ENCODE measurements around the gene COBL.

Gene COBL

GRCh38 chr7:51046103-51046466 lies 270.5 kb downstream of the COBL start:
- TF ChIP-seq EP300 (IDR thresholded peaks at IDR 0.05; ENCODE audit: borderline replicate concordance) (no peak), CEBPB (IDR thresholded peaks at IDR 0.05) (no peak), NFIC (IDR thresholded peaks at IDR 0.05) (no peak)

- no peak for TF ChIP-seq REST (IDR thresholded peaks at IDR 0.05; ENCODE audit: low read depth)
- no peak for TF ChIP-seq TCF12 (IDR thresholded peaks at IDR 0.05; ENCODE audit: low read depth)
- TF ChIP-seq USF1 (IDR thresholded peaks at IDR 0.05), result no peak
- no peak for TF ChIP-seq ZBTB7A (IDR thresholded peaks at IDR 0.05; ENCODE audit: low read depth)
- no peak for TF ChIP-seq RAD21 (IDR thresholded peaks at IDR 0.05; ENCODE audit: low read depth)
- no peak for TF ChIP-seq CREB1 (IDR thresholded peaks at IDR 0.05; ENCODE audit: low read depth)
- TF ChIP-seq FOXM1 (IDR thresholded peaks at IDR 0.05; ENCODE audit: borderline replicate concordance, low read depth), result no peak
- TF ChIP-seq TEAD4 (IDR thresholded peaks at IDR 0.05), result no peak
- TF ChIP-seq TAF1 (IDR thresholded peaks at IDR 0.05; ENCODE audit: low read depth), result no peak
- no peak for TF ChIP-seq EP300 (IDR thresholded peaks at IDR 0.05; ENCODE audit: borderline replicate concordance)
- no peak for TF ChIP-seq CEBPB (IDR thresholded peaks at IDR 0.05)
- no peak for TF ChIP-seq EGR1 (IDR thresholded peaks at IDR 0.05)
- TF ChIP-seq YY1 (IDR thresholded peaks at IDR 0.05; ENCODE audit: low read depth), result no peak
- TF ChIP-seq NFIC (IDR thresholded peaks at IDR 0.05), result no peak
- no peak for TF ChIP-seq MAX (IDR thresholded peaks at IDR 0.05)
Observed at GRCh38 chr7:51045319-51046102, 271.1 kb downstream of the COBL start.

- TF ChIP-seq YY1 (IDR thresholded peaks at IDR 0.05; ENCODE audit: low read depth) (no peak), REST (IDR thresholded peaks at IDR 0.05; ENCODE audit: low read depth) (no peak), TEAD4 (IDR thresholded peaks at IDR 0.05) (no peak), TAF1 (IDR thresholded peaks at IDR 0.05; ENCODE audit: low read depth) (no peak), MAX (IDR thresholded peaks at IDR 0.05) (no peak), FOXM1 (IDR thresholded peaks at IDR 0.05; ENCODE audit: borderline replicate concordance, low read depth) (no peak), ZBTB7A (IDR thresholded peaks at IDR 0.05; ENCODE audit: low read depth) (no peak), USF1 (IDR thresholded peaks at IDR 0.05) (no peak), CEBPB (IDR thresholded peaks at IDR 0.05) (no peak), EGR1 (IDR thresholded peaks at IDR 0.05) (no peak), CREB1 (IDR thresholded peaks at IDR 0.05; ENCODE audit: low read depth) (no peak), TCF12 (IDR thresholded peaks at IDR 0.05; ENCODE audit: low read depth) (no peak), EP300 (IDR thresholded peaks at IDR 0.05; ENCODE audit: borderline replicate concordance) (no peak), RAD21 (IDR thresholded peaks at IDR 0.05; ENCODE audit: low read depth) (no peak), NFIC (IDR thresholded peaks at IDR 0.05) (no peak)
Observed at GRCh38 chr7:51043461-51043860, 273.1 kb downstream of the COBL start.

GRCh38 chr7:51040787-51041186 lies 275.8 kb downstream of the COBL start:
- TF ChIP-seq NFIC (IDR thresholded peaks at IDR 0.05), result no peak
- TF ChIP-seq REST (IDR thresholded peaks at IDR 0.05; ENCODE audit: low read depth), result no peak
- TF ChIP-seq YY1 (IDR thresholded peaks at IDR 0.05; ENCODE audit: low read depth), result no peak
- TF ChIP-seq RAD21 (IDR thresholded peaks at IDR 0.05; ENCODE audit: low read depth), result no peak
- no peak for TF ChIP-seq CREB1 (IDR thresholded peaks at IDR 0.05; ENCODE audit: low read depth)
- no peak for TF ChIP-seq CEBPB (IDR thresholded peaks at IDR 0.05)
- TF ChIP-seq EP300 (IDR thresholded peaks at IDR 0.05; ENCODE audit: borderline replicate concordance), result no peak
- no peak for TF ChIP-seq ZBTB7A (IDR thresholded peaks at IDR 0.05; ENCODE audit: low read depth)
- no peak for TF ChIP-seq TAF1 (IDR thresholded peaks at IDR 0.05; ENCODE audit: low read depth)
- TF ChIP-seq USF1 (IDR thresholded peaks at IDR 0.05), result no peak
- TF ChIP-seq FOXM1 (IDR thresholded peaks at IDR 0.05; ENCODE audit: borderline replicate concordance, low read depth), result no peak
- no peak for TF ChIP-seq MAX (IDR thresholded peaks at IDR 0.05)
- TF ChIP-seq EGR1 (IDR thresholded peaks at IDR 0.05), result no peak
